HepG2 (cell line): ENCODE data around the gene CYYR1. TPM values are rescaled to one million over a fixed set of nuclear protein-coding genes. Genes with fewer than 3 reads are reported as not detected.

Experiments
- ATAC-seq: fragments of 200-7000 bp; cut with Tn5 transposase; 3 replicates; pipeline ENCODE4 v1.9.1; 2020; ENCODE audit warnings: mild to moderate bottlenecking, moderate library complexity
- BruUV-seq: library from RNA; stranded (reverse); fragments of 400-500 nt; replicated peaks from 2 replicates; lab custom pipeline; 2021; lab: Mats Ljungman, UMichigan
- CTCF ChIA-PET: fragments of 300-600 bp; formaldehyde crosslinking; extraction: SDS; loops from one replicate; lab custom pipeline; 2021; ENCODE audit warnings: low total read pairs, inconsistent platforms, low intra/inter-chr PET ratio; lab: Yijun Ruan, JAX
- POLR2A ChIA-PET: fragments of 350-600 bp; sonication (Branson Sonifier 250); formaldehyde crosslinking; loops from one replicate; lab custom pipeline; 2020; ENCODE audit warnings: antibody characterized with exemption, inconsistent platforms; lab: Yijun Ruan, JAX
- DNase-seq: peaks from one replicate; pipeline ENCODE4 v3.0.0-alpha.2; 2015; ENCODE audit warnings: low spot score
- FAIRE-seq: peaks from 3 replicates; lab custom pipeline; 2011; peaks lifted over from hg19 to GRCh38; lab: Jason Lieb, UNC
- H2AFZ ChIP-seq: one replicate; pipeline ENCODE4 v1.6.1; 2011; ENCODE audit warnings: low read length, inconsistent platforms
- H3K27ac ChIP-seq: fragments of 300-600 bp; 3 replicates; pipeline ENCODE4 v1.8.0; 2011; ENCODE audit warnings: mixed run types, mild to moderate bottlenecking, mixed read lengths, low read length, inconsistent platforms; ENCODE audit not compliant: insufficient read depth; ENCODE audit errors: extremely low read length
- H3K27me3 ChIP-seq, 2 experiments: fragments of 200-600 bp in 1 of 2; 2 replicates in 1 of 2; 3 replicates in 1 of 2; pipeline versions ENCODE4 v1.6.0 to v1.8.0; 2011; ENCODE audit warnings: low read length in 2 of 2, mild to moderate bottlenecking in 2 of 2, moderate library complexity in 2 of 2, inconsistent platforms in 1 of 2; ENCODE audit not compliant: insufficient read depth in 2 of 2, control insufficient read depth in 1 of 2
- H3K36me3 ChIP-seq, 2 experiments: fragments of 200-600 bp in 1 of 2; replicated peaks in 1 of 2; 2 replicates in 1 of 2; 3 replicates in 1 of 2; pipeline versions ENCODE4 v1.5.1 to v1.8.0; 2011; ENCODE audit warnings: low read length in 2 of 2, inconsistent platforms in 1 of 2; ENCODE audit not compliant: insufficient read depth in 2 of 2, control insufficient read depth in 1 of 2
- H3K4me1 ChIP-seq: 2 replicates; pipeline ENCODE4 v1.5.1; 2012; ENCODE audit warnings: low read length, inconsistent platforms; ENCODE audit not compliant: insufficient read depth
- H3K4me2 ChIP-seq: 2 replicates; pipeline ENCODE4 v1.6.0; 2011; ENCODE audit warnings: low read depth, low read length, inconsistent platforms
- H3K4me3 ChIP-seq, 3 experiments: fragments of 200-600 bp in 1 of 3; sonication (generic), shearing (Covaris generic) in 1 of 3; replicated peaks in 1 of 3; 2 replicates each; pipeline ENCODE4 v1.5.1; 2011 to 2016; ENCODE audit warnings: low read length in 3 of 3, inconsistent platforms in 2 of 3, low read depth in 2 of 3, mild to moderate bottlenecking in 2 of 3, control low read depth in 1 of 3, mixed read lengths in 1 of 3; ENCODE audit not compliant: insufficient read depth in 1 of 3
- H3K79me2 ChIP-seq: one replicate; pipeline ENCODE4 v1.6.1; 2011; ENCODE audit warnings: low read length, inconsistent platforms; ENCODE audit not compliant: insufficient read depth
- H3K9ac ChIP-seq: 2 replicates; pipeline ENCODE4 v1.6.0; 2011; ENCODE audit warnings: mild to moderate bottlenecking, low read depth, low read length, inconsistent platforms; ENCODE audit not compliant: insufficient read depth
- H3K9me3 ChIP-seq: 2 replicates; pipeline ENCODE4 v1.5.1; 2012; ENCODE audit warnings: mild to moderate bottlenecking, low read length
- H4K20me1 ChIP-seq: 2 replicates; pipeline ENCODE4 v1.6.0; 2011; ENCODE audit warnings: inconsistent platforms, mild to moderate bottlenecking, low read length, moderate library complexity; ENCODE audit not compliant: insufficient read depth
- GTF2F1 ChIP-seq: fragments of 150-350 bp; IDR thresholded peaks from 2 replicates; pipeline ENCODE4 v1.6.1; 2014; ENCODE audit warnings: low read length
- LCORL ChIP-seq, 2 experiments: fragments of 450-650 bp in 1 of 2; sonication (generic) in 1 of 2; formaldehyde crosslinking in 1 of 2; IDR thresholded peaks; 2 replicates each; pipeline versions ENCODE4 v1.5.0 to v1.6.1; 2017 to 2020; ENCODE audit warnings: antibody characterized with exemption in 1 of 2, missing genetic modification reagents in 1 of 2
- PCBP2 ChIP-seq: fragments of 200-400 bp; formaldehyde crosslinking; optimal IDR thresholded peaks from 2 replicates; pipeline ENCODE3; 2018; ENCODE audit warnings: low read length, low read depth; ENCODE audit not compliant: poor library complexity, severe bottlenecking
- ZNF317 ChIP-seq: sonication (generic); formaldehyde crosslinking; IDR thresholded peaks from 2 replicates; pipeline ENCODE4 v1.5.0; 2020; ENCODE audit warnings: mild to moderate bottlenecking, missing genetic modification reagents
- ZNF335 ChIP-seq: sonication (generic); formaldehyde crosslinking; IDR thresholded peaks from 2 replicates; pipeline ENCODE4 v1.4.0; 2020; ENCODE audit warnings: missing genetic modification reagents
- WGBS: methylation state at CpG from one replicate; pipeline ENCODE4 v1.1.6; 2017; ENCODE audit warnings: low lambda C conversion rate; 5-methylcytosine and 5-hydroxymethylcytosine counted together
- in situ Hi-C: cut with HindIII; loops from 2 replicates; pipeline ENCODE4 v1.10.0; 2017; ENCODE audit warnings: low pct_unique_long_range_greater_than_20kb; ENCODE audit not compliant: extremely low pct_ligation_motif_present
- intact Hi-C: fragments of 100-400 bp; cut with micrococcal nuclease; formaldehyde crosslinking; loops from one replicate; pipeline ENCODE4 v1.10.0; 2022; ENCODE audit not compliant: unreplicated experiment
- polyA plus RNA-seq, 8 experiments: library from polyadenylated mRNA; depleted of rRNA in 3 of 8; stranded (reverse) in 7 of 8; unstranded in 1 of 8; fragments of >200 nt; fragmentation: Illumina TruSeq in 4 of 8; extraction: Trizol in 4 of 8; gene quantifications; 2 replicates each; pipeline versions ENCODE4 v1.2.1 to v1.2.3, GENCODE V29; 2011 to 2016; ENCODE audit warnings: low read depth in 4 of 8, missing spikeins in 1 of 8, mixed read lengths in 1 of 8; ENCODE audit not compliant: insufficient read depth in 1 of 8
- total RNA-seq, 5 experiments: library from RNA; depleted of rRNA; stranded (reverse); fragments of >200 nt; fragmentation: Illumina TruSeq; extraction: Trizol; gene quantifications; 2 replicates each; pipeline ENCODE4 v1.2.3, GENCODE V29; 2016; ENCODE audit warnings: low read depth in 1 of 5
- TF ChIP-seq, protein P1 (sequence below): sonication (generic); formaldehyde crosslinking; IDR thresholded peaks from 2 replicates; pipeline ENCODE4 v1.4.0; 2020; ENCODE audit warnings: low read depth, missing genetic modification reagents
- TF ChIP-seq, protein P2 (sequence below): IDR thresholded peaks from 2 replicates; pipeline ENCODE4 v1.6.1; 2016; ENCODE audit warnings: mild to moderate bottlenecking, missing biosample characterization, missing genetic modification reagents

Gene CYYR1
- total and polyA plus RNA-seq, 2 of the 13 experiments (the other 11 are each of a cell fraction or from before 2014, with no cell fraction given), result not detected

DNA sequence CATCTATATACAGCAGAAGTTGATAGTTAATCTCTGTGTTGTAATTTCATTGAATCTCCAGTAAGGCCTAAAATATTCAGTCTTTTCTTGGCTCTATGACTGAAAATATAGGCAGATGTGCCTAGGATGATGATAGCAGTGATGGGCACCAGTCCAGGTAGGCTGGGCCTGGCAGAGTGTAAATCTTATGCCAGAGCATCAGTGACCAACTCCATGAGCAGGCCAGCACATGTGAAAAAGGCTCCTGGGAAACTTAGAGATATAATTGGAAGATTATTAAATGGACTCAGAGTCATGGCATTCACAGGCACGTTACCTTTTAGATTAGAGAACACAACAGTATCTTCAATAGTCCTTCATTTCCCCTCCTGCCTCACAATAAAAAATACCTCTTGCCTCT lies 20.7 kb upstream of the CYYR1 start:
- BruUV-seq, result no TSS peak
- FAIRE-seq (no peak), ATAC-seq (no peak), DNase-seq (no peak)
- H4K20me1 ChIP-seq, result no peaks in the 10 kb centered on the region
- no peaks in the 10 kb centered on the region for H3K27me3 ChIP-seq
- H3K27ac ChIP-seq, result no peak overlapping the region
- WGBS, result 6% methylated on average over 1 of the region's 1 CpG
- ChIA-PET POLR2A (no interaction called here), CTCF (no interaction called here)
- no peak overlapping the region for H3K4me3 ChIP-seq
- TF ChIP-seq LCORL (IDR thresholded peaks at IDR 0.05) (no peak), LCORL (CRISPR knock-in tag; IDR thresholded peaks at IDR 0.05) (no peak), ZNF335 (CRISPR knock-in tag) (no peak), PCBP2 (no peak), ZNF317 (no peak), GTF2F1 (no peak)
- TF ChIP-seq, protein P1, sequence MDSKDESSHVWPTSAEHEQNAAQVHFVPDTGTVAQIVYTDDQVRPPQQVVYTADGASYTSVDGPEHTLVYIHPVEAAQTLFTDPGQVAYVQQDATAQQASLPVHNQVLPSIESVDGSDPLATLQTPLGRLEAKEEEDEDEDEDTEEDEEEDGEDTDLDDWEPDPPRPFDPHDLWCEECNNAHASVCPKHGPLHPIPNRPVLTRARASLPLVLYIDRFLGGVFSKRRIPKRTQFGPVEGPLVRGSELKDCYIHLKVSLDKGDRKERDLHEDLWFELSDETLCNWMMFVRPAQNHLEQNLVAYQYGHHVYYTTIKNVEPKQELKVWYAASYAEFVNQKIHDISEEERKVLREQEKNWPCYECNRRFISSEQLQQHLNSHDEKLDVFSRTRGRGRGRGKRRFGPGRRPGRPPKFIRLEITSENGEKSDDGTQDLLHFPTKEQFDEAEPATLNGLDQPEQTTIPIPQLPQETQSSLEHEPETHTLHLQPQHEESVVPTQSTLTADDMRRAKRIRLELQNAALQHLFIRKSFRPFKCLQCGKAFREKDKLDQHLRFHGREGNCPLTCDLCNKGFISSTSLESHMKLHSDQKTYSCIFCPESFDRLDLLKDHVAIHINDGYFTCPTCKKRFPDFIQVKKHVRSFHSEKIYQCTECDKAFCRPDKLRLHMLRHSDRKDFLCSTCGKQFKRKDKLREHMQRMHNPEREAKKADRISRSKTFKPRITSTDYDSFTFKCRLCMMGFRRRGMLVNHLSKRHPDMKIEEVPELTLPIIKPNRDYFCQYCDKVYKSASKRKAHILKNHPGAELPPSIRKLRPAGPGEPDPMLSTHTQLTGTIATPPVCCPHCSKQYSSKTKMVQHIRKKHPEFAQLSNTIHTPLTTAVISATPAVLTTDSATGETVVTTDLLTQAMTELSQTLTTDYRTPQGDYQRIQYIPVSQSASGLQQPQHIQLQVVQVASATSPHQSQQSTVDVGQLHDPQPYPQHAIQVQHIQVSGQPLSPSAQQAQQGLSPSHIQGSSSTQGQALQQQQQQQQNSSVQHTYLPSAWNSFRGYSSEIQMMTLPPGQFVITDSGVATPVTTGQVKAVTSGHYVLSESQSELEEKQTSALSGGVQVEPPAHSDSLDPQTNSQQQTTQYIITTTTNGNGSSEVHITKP (CRISPR knock-in tag), result no peak
- TF ChIP-seq, protein P2, sequence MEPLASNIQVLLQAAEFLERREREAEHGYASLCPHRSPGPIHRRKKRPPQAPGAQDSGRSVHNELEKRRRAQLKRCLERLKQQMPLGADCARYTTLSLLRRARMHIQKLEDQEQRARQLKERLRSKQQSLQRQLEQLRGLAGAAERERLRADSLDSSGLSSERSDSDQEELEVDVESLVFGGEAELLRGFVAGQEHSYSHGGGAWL (CRISPR knock-in tag), result no peak
- no peak overlapping the region for H3K9ac ChIP-seq
- no peaks in the 10 kb centered on the region for H3K4me1 ChIP-seq
- intact Hi-C loops, result no loop called here
- H3K36me3 ChIP-seq, result no peaks in the 10 kb centered on the region
- in situ Hi-C loops, result no loop called here
- peaks cover 86% of the 10 kb centered on the region for H3K9me3 ChIP-seq
- H3K4me2 ChIP-seq, result no peak overlapping the region
- H2AFZ ChIP-seq, result no peak overlapping the region
- H3K79me2 ChIP-seq, result no peaks in the 10 kb centered on the region
